HL-60 (cell line): ENCODE results near the gene OR5M10.

Source experiments
- DNase-seq, 2 experiments: peaks; one replicate each; pipeline ENCODE4 v3.0.0-alpha.2; 2010 to 2020; ENCODE audit warnings: low read depth in 1 of 2, low spot score in 1 of 2
- H3K27ac ChIP-seq: fragments of 250-450 bp; sonication (Bioruptor Pico); replicated peaks from 2 replicates; pipeline ENCODE4 v1.5.1; 2020; ENCODE audit warnings: mild to moderate bottlenecking, moderate library complexity
- H3K27me3 ChIP-seq: fragments of 250-450 bp; sonication (Bioruptor Pico); 2 replicates; pipeline ENCODE4 v1.5.1; 2021; ENCODE audit warnings: mild to moderate bottlenecking, moderate library complexity; ENCODE audit not compliant: insufficient read depth, poor library complexity, severe bottlenecking
- H3K4me3 ChIP-seq: replicated peaks from 2 replicates; pipeline ENCODE4 v1.5.1; 2011; ENCODE audit warnings: mild to moderate bottlenecking, control low read depth, low read length; ENCODE audit not compliant: insufficient read depth
- TF ChIP-seq, protein P1 (sequence below): IDR thresholded peaks from one replicate; pipeline ENCODE4 v1.5.1; 2011; ENCODE audit warnings: low read length, control low read depth, inconsistent platforms; ENCODE audit not compliant: insufficient read depth

Gene OR5M10

DNA sequence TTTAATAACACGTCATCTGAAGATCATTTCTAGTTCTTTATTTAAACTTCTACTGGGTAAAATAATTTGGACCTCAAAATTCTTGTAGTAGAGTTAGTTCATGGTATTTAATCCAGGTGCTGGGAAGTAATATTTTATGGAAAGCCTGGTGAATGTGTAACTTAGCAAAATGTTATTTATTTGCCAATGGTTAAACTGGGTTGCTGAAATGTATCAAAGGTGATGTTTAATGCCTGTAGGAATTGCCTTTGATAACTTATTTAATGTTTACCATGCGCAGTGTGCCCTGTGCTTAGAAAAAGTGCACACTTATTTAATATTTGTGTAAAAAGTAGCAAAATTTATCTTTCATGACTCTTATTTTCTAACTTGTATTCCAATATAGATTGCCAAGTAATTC, 45.7 kb downstream of the OR5M10 start:
- no peaks in the 10 kb centered on the region for H3K27me3 ChIP-seq
- TF ChIP-seq, protein P1, sequence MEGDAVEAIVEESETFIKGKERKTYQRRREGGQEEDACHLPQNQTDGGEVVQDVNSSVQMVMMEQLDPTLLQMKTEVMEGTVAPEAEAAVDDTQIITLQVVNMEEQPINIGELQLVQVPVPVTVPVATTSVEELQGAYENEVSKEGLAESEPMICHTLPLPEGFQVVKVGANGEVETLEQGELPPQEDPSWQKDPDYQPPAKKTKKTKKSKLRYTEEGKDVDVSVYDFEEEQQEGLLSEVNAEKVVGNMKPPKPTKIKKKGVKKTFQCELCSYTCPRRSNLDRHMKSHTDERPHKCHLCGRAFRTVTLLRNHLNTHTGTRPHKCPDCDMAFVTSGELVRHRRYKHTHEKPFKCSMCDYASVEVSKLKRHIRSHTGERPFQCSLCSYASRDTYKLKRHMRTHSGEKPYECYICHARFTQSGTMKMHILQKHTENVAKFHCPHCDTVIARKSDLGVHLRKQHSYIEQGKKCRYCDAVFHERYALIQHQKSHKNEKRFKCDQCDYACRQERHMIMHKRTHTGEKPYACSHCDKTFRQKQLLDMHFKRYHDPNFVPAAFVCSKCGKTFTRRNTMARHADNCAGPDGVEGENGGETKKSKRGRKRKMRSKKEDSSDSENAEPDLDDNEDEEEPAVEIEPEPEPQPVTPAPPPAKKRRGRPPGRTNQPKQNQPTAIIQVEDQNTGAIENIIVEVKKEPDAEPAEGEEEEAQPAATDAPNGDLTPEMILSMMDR: no peak
- no peak overlapping the region for H3K4me3 ChIP-seq
- DNase-seq: no peak
- no peak overlapping the region for H3K27ac ChIP-seq
